GM18519 (cell line): Measurements from ENCODE around the gene RANBP3L.
"Not testable (repeated sequence)": the region's sequence is repeated elsewhere in the genome, so short reads cannot be mapped to it uniquely, and the experiment has no call there.

Source experiments
- ATAC-seq: cut with Tn5 transposase; IDR thresholded peaks from one replicate; pipeline ENCODE4 v1.9.1; 2021; ENCODE audit warnings: mild to moderate bottlenecking, moderate library complexity; ENCODE audit not compliant: unreplicated experiment, low FRiP score

Gene RANBP3L

GRCh38 chr5:36285837-36286615 lies 15.7 kb downstream of the RANBP3L start:
- ATAC-seq = no peak

- ATAC-seq = not testable (repeated sequence)
Measured at GRCh38 chr5:36283775-36284174, 17.9 kb downstream of the RANBP3L start.

- ATAC-seq = no peak
Measured at GRCh38 chr5:36281626-36282025, 20.1 kb downstream of the RANBP3L start.

- no peak for ATAC-seq
Measured at GRCh38 chr5:36279054-36279698, 22.5 kb downstream of the RANBP3L start.

GRCh38 chr5:36277521-36278176 lies 24.1 kb downstream of the RANBP3L start:
- no peak for ATAC-seq

GRCh38 chr5:36276864-36277263 lies 24.8 kb downstream of the RANBP3L start:
- ATAC-seq = no peak

- no peak for ATAC-seq
Measured at GRCh38 chr5:36273809-36274526, 27.7 kb downstream of the RANBP3L start.

- no peak for ATAC-seq
Measured at GRCh38 chr5:36272136-36272690, 29.5 kb downstream of the RANBP3L start.

- ATAC-seq = no peak
Measured at GRCh38 chr5:36270876-36271575, 30.7 kb downstream of the RANBP3L start.

GRCh38 chr5:36270175-36270574 lies 31.5 kb downstream of the RANBP3L start:
- no peak for ATAC-seq

GRCh38 chr5:36269478-36269877 lies 32.2 kb downstream of the RANBP3L start:
- no peak for ATAC-seq

- no peak for ATAC-seq
Measured at GRCh38 chr5:36267905-36268304, 33.8 kb downstream of the RANBP3L start.

- no peak for ATAC-seq
Measured at GRCh38 chr5:36264202-36264760, 37.4 kb downstream of the RANBP3L start.

- no peak for ATAC-seq
Measured at GRCh38 chr5:36261186-36261585, 40.5 kb downstream of the RANBP3L start.

- ATAC-seq = no peak
Measured at GRCh38 chr5:36253575-36253974, 48.1 kb downstream of the RANBP3L start.

GRCh38 chr5:36252722-36253365 lies 48.9 kb downstream of the RANBP3L start:
- ATAC-seq = no peak

GRCh38 chr5:36251218-36251617 lies 50.5 kb downstream of the RANBP3L start:
- ATAC-seq = no peak

GRCh38 chr5:36250427-36250826 lies 51.3 kb downstream of the RANBP3L start:
- ATAC-seq = no peak
